ENCODE measurements around the gene MRPS6.

Gene MRPS6

DNA sequence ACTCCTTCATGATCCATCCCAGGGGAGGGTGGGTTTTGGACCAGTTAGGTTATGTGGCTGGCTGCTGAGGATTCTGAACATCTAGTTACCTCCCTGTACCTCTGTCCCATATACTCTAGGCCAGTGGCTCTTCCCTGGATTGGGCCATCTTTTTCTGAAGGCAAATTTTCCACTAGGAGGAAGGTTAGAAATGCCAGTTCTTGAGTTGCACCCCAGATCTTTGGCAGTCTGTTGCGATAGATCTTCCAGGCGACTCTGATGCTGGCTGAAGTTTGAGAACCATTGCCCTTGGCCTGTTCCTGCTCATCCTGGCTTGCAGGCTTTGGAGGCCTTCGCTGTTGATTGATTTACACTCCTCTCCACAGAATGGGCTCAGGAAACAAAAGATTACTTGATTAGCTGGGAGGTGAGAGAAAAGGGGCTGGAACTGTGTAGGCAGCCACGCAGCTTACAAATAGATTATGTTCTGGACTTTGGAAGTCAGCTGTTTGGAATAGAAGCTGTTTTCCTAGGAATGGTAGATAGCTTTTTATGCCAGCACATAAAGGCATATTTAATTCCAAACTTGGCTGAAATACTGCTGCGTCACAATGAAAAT is 110.1 kb downstream of the MRPS6 start:
- DNase-seq, result no peak

DNA sequence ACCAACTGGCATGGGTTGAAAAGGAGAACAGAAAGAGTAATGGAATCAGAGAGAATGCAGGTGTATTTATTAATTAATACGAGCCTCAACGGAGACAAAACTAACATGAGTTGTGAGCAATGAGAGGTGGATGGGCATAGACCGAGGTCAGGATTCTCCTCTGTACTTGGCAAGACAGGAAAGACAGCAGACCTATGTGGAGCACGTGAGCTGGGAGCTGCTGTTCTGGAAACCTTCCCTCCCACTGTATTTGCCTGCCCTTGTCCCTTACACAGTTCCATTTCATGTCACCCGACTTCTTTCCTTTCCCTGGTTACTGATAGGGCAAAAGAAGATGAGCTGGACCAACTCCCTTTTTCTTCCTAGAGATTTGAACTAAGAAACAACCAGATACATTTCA is 110.9 kb downstream of the MRPS6 start:
- DNase-seq, result no peak

DNA sequence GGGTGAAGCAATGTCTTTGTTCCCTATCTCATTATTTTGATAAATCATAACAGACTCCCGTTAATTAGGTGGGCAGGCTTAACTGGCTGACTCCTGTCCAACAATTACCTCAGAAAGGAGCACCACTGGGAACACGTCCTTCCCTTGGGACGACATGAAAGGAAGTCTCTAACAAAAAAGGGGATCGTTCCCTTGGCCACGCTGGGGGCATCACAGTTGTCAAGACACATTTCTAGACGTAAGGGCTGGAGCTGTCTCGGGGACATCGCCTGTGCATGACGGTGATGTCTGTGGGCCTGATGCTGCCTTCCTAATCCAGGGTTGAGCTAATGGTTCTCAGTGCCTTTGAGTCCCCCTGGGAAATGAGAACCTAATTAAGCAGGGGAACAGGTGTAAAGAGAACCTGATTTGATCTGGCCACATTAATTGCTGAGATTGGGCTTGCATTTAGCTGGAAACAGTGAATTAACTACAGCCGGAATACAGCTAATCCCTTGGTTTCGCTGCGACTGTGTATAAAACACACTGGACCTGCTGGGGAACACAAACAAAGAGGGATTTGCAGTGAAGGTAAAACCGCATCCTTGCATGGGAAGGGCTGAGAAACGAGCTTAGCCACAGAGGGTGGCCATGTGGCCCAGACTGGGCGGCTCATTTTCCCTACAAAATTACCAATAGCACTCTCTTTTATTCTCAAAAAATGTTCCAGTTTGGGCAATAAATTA is 111.8 kb downstream of the MRPS6 start:
- DNase-seq, result no peak

DNA sequence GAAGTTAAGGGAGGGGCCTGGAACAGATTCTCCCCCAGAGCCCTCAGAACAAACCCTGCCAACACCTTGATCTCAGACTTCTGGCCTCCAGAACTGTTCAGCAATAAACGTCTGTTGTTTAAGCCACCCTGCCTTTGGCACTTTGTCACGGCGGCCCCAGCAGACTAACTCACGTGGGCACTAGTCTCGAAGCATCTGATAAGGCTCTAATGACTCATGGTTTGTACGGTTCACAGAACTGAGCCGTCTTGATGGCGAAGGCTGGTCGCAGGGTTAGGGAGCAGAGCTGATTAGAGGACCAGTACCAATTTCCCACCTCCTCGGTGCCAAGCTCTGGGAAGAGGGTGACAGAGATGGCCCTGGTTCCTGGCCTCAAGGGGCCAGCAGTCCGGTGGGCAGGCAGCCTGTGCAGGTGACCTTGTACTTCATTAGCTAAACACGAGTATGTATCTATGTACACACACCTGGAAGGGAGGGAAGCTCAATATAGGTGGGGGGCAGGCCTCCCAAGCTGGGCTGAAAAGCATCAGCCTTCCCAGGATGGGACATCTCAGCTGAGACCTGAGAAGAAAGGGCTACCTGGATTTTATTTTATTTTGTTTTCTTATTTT is 112.8 kb downstream of the MRPS6 start:
- DNase-seq, result no peak

DNA sequence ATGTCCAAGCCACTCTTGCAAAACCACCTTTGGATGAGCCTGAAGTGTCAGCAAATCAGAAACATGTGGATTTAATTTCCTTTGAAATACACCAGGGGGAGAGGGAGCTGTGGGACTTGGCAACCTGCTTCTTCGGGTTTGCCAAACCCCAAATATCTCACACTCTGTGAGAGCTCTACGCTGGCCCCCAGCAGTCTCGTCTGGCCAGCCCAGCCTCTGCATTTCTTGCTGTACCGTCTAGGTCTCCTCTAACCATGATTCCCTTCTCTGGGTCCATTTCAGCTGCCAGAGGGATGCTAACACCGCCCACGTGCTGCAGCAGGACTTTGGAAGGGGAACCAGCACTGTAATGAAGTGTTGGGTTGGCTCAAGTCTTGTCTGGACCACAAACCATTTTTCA is 114.6 kb downstream of the MRPS6 start:
- DNase-seq, result no peak

DNA sequence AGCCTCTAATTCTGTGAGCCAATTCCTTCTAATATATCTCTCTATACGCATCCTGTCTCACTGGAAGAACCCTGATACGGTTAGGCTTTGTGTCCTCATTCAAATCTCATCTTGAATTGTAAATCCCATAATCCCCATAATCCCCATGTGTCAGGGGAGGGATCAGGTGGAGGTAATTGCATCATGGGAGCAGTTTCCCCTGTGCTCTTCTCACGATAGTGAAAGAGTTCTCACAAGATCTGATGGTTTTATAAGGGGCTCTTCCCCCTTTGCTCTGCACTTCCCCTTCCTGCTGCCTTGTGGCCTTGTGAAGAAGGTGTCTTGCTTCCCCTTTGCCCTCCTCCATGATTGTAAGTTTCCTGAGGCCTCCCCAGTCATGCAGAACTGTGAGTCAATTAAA is 116.1 kb downstream of the MRPS6 start:
- DNase-seq, result no peak

DNA sequence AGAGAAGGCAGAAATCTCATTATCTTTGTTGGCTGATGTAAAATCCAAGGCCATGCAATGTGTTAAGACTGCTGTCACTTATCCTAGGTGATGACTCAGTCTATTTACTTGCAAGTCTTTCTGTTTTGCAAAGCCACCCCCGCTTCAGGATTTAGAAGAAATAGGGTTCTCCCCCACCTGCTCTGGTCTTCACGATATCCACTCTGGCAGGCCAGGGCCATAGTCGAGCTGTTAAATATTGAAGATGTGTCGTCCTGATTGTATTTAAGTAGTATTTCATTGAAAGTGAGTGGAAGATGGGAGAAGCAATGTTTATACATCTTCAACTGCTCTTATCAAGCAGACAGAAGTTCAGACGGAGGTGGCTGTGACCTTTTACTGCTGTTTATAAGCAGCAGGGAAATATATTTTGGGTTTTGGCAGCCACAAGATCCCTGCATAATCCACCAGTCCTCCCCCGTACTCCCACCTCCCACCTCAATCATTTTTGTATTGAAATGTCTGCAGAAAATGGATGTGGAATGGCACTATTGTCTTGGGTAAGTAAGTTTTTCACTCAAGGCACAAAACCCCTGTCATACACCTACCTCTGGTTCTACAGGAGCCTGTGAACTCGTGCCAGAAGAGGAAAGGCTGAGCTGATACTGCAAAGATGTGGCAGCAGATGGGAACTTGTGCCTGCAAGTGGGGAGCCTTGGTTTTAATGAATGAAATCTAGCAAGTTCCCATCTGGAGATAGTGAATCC is 117.4 kb downstream of the MRPS6 start:
- DNase-seq, result no peak

DNA sequence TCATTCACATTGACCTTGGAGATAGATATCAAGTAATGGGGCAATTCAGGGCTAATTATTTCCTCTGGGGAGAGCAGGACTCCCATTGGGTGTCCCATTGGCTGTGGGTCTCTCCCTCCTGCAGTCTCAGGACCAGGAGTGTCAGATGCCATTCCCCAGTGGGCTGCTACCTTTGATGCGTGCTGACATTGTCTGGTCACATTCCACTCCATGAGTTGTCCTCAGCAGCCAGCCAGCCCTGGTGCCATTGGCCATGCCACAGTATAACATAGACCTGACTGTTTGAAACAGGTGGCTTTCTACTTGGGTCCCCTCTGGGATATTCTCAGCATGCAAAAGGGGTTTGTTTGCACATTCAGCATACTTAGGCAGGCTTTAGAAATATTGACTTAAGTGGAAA is 118.5 kb downstream of the MRPS6 start:
- no peak for DNase-seq

Data from stimulated activated CD4-positive, alpha-beta T cell treated with anti-CD3 and anti-CD28 coated beads, Interleukin-2, amount 100 ng/mL, for 48 hours (primary cell).